T-helper 22 cell (primary cell): ENCODE measurements around the gene TFDP3.

ENCODE experiments used
- DNase-seq: peaks from one replicate; pipeline ENCODE4 v3.0.0-alpha.2; 2020; ENCODE audit warnings: low read depth

Gene TFDP3

GRCh38 chrX:133185938-133186337 is 32.2 kb downstream of the TFDP3 start:
- no peak for DNase-seq

GRCh38 chrX:133185119-133185518 is 33.0 kb downstream of the TFDP3 start:
- no peak for DNase-seq

GRCh38 chrX:133183806-133184205 is 34.3 kb downstream of the TFDP3 start:
- no peak for DNase-seq

GRCh38 chrX:133179500-133179899 is 38.7 kb downstream of the TFDP3 start:
- no peak for DNase-seq

GRCh38 chrX:133177202-133177601 is 41.0 kb downstream of the TFDP3 start:
- DNase-seq, result no peak

- DNase-seq, result no peak
Observed at GRCh38 chrX:133175605-133176004, 42.5 kb downstream of the TFDP3 start.

GRCh38 chrX:133175162-133175561 is 43.0 kb downstream of the TFDP3 start:
- DNase-seq, result no peak

- no peak for DNase-seq
Observed at GRCh38 chrX:133171962-133172708, 46.0 kb downstream of the TFDP3 start.
